ENCODE data around the gene GLUD1. TPM values are rescaled to one million over a fixed set of nuclear protein-coding genes. Genes with fewer than 3 reads are reported as not detected.
A peak's percentile ranks its signal among the peaks of the same experiment; 100 is the strongest.

The GLUD1 gene
- total RNA-seq, 1 experiment from 2014 or later = 138 TPM

DNA sequence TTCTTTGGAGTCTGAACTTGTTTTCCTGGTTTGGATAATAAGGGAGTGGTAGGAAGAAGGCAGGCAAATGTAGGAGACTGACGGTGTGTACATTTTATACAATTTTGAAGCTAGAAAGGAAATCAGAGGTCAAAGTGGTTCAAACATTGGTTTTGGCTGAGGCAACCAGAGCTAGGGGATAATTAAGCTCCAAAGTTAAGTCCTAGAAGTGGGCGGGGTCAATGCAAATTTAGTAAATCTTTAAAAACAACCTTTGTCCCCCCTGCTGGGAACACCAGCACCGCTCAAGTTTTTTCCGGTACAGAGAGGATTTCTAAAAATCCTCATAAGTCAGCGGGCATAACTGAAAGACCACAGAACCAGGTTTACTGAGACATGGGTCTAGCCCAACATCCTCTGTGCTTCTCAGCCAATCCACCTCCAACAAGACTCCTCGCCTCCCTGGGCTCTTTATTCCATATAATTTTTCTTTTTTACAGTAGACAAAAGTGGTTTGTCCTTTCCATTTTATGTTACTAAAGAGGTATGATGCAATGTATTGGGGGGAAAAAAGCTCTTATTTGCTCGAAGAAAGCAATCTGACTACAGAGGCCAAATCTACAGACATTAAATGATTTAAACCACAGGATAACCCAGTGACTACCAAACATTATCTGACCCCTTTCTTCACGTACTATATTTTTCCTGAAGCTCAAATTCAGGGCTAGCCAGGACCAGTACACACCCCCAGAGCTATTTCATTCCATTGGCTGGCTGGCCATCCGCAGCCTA, 1.6 kb downstream of the GLUD1 start:
- Histone ChIP-seq H3K9me3 (ENCODE audit: control insufficient read depth, insufficient read depth, low read depth, low read length) (no peaks in the 10 kb centered on the region), H3K27ac (ENCODE audit: low read length) (peak overlapping the region; percentile 82), H3K27me3 (ENCODE audit: control insufficient read depth, insufficient read depth, low read length) (no peaks in the 10 kb centered on the region), H3K36me3 (ENCODE audit: control insufficient read depth, insufficient read depth, low read length) (no peaks in the 10 kb centered on the region), H3K4me3 (ENCODE audit: low read depth in 2 of 2, low read length in 2 of 2) (peak overlapping the region; percentile 82 to 83), H3K4me1 (ENCODE audit: control insufficient read depth, insufficient read depth, low read length) (peaks cover 27% of the 10 kb centered on the region)
- DNase-seq (ENCODE audit: low read depth, low spot score) (no peak), ATAC-seq (no peak)
- TF ChIP-seq SIN3A (IDR thresholded peaks at IDR 0.05; ENCODE audit: borderline replicate concordance, insufficient read depth, low read depth, low read length) (no peak), POLR2AphosphoS5 (IDR thresholded peaks at IDR 0.05; ENCODE audit: low read depth, low read length) (no peak; the same call in 1 of the 2 replicates), CTCF (IDR thresholded peaks at IDR 0.05) (no peak), TCF7L2 (IDR thresholded peaks at IDR 0.05; ENCODE audit: low read depth, low read length) (no peak)
- TF ChIP-seq, protein P1, sequence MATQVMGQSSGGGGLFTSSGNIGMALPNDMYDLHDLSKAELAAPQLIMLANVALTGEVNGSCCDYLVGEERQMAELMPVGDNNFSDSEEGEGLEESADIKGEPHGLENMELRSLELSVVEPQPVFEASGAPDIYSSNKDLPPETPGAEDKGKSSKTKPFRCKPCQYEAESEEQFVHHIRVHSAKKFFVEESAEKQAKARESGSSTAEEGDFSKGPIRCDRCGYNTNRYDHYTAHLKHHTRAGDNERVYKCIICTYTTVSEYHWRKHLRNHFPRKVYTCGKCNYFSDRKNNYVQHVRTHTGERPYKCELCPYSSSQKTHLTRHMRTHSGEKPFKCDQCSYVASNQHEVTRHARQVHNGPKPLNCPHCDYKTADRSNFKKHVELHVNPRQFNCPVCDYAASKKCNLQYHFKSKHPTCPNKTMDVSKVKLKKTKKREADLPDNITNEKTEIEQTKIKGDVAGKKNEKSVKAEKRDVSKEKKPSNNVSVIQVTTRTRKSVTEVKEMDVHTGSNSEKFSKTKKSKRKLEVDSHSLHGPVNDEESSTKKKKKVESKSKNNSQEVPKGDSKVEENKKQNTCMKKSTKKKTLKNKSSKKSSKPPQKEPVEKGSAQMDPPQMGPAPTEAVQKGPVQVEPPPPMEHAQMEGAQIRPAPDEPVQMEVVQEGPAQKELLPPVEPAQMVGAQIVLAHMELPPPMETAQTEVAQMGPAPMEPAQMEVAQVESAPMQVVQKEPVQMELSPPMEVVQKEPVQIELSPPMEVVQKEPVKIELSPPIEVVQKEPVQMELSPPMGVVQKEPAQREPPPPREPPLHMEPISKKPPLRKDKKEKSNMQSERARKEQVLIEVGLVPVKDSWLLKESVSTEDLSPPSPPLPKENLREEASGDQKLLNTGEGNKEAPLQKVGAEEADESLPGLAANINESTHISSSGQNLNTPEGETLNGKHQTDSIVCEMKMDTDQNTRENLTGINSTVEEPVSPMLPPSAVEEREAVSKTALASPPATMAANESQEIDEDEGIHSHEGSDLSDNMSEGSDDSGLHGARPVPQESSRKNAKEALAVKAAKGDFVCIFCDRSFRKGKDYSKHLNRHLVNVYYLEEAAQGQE (IDR thresholded peaks at IDR 0.05; ENCODE audit: insufficient read depth in 1 of 2, low read depth in 2 of 2, low read length in 1 of 2) = no peak
- CTCF ChIA-PET = interaction anchor here (1.1 kb wide), 1 partner anchor 123 kb away, joined by 3 read pairs; no protein-coding TSS in a partner anchor
- in situ Hi-C loops (cut with HindIII; ENCODE audit: low pct_unique_long_range_greater_than_20kb, low sequenced_read_pairs) (no loop called here), intact Hi-C loops (cut with micrococcal nuclease; ENCODE audit: unreplicated experiment) (loop anchor here (5.0 kb wide), 1 partner anchor 121 kb away; no protein-coding TSS in a partner anchor)
- POLR2A ChIA-PET = no interaction called here
- BruUV-seq (replicated peaks) = TSS peak; percentile 56

DNA sequence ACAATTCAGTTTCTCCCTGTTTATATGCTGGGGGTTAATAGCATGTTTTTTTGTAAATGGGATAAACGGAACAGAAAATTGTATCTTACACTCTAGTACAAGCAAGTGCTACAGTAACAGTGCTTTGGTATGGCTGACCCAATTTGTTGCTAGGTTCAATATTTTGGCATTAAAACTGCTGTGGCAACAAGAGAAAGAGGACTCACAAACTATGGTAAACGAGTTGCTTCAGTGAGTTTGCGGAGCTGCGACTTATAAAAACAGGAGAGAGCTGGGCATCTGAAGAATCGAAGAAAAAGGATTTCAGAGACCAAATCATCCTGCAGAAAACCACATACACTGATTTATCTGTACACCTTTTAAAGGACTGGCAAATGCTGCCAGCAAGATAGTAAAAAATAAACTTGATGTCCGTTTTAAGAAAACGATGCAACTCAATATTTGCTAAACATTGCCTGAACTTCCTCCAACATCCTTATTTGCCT, 2.2 kb downstream of the GLUD1 start:
- Histone ChIP-seq H3K27me3 (ENCODE audit: control insufficient read depth, insufficient read depth, low read length) (no peaks in the 10 kb centered on the region), H3K4me1 (ENCODE audit: control insufficient read depth, insufficient read depth, low read length) (peaks cover 27% of the 10 kb centered on the region), H3K36me3 (ENCODE audit: control insufficient read depth, insufficient read depth, low read length) (no peaks in the 10 kb centered on the region), H3K27ac (ENCODE audit: low read length) (peak overlapping the region; percentile 82; the same call in 1 of the 2 replicates), H3K4me3 (ENCODE audit: low read depth in 2 of 2, low read length in 2 of 2) (peak overlapping the region; percentile 82 to 83), H3K9me3 (ENCODE audit: control insufficient read depth, insufficient read depth, low read depth, low read length) (no peaks in the 10 kb centered on the region)
- intact Hi-C loops (cut with micrococcal nuclease; ENCODE audit: unreplicated experiment) = loop anchor here (5.0 kb wide), 1 partner anchor 120 kb away; no protein-coding TSS in a partner anchor
- BruUV-seq (replicated peaks) = no TSS peak
- POLR2A ChIA-PET = no interaction called here
- TF ChIP-seq SIN3A (IDR thresholded peaks at IDR 0.05; ENCODE audit: borderline replicate concordance, insufficient read depth, low read depth, low read length) (no peak), TCF7L2 (IDR thresholded peaks at IDR 0.05; ENCODE audit: low read depth, low read length) (no peak), POLR2AphosphoS5 (IDR thresholded peaks at IDR 0.05; ENCODE audit: low read depth, low read length) (no peak)
- TF ChIP-seq, protein P1 (IDR thresholded peaks at IDR 0.05; ENCODE audit: insufficient read depth in 1 of 2, low read depth in 2 of 2, low read length in 1 of 2) = no peak
- CTCF ChIA-PET = interaction anchor here (0.6 to 1.1 kb wide), 2 partner anchors 123 to 1476 kb away, joined by 3 to 4 read pairs; no protein-coding TSS in a partner anchor
- no peak for DNase-seq (ENCODE audit: low read depth, low spot score)
- in situ Hi-C loops (cut with HindIII; ENCODE audit: low pct_unique_long_range_greater_than_20kb, low sequenced_read_pairs) = no loop called here
- no peak for ATAC-seq
